Hematopoietic multipotent progenitor cell treated with erythropoietin and hydrocortisone succinate and interleukin-3 and kit ligand, for 4 days (in vitro differentiated cells): ENCODE results near the gene PHLDB1.
A peak's percentile ranks its signal among the peaks of the same experiment; 100 is the strongest.
"Not testable (repeated sequence)": the region's sequence is repeated elsewhere in the genome, so short reads cannot be mapped to it uniquely, and the experiment has no call there.

Source experiments
- DNase-seq: peaks from one replicate; pipeline ENCODE4 v3.0.0-alpha.2; 2015

The PHLDB1 gene

GRCh38 chr11:118606157-118606843 is 1.1 kb upstream of the PHLDB1 start:
- no peak for DNase-seq

- DNase-seq: no peak
Observed at GRCh38 chr11:118606844-118607228, 579 bp upstream of the PHLDB1 start.

GRCh38 chr11:118608360-118609227 is 1.2 kb downstream of the PHLDB1 start:
- peak; percentile 67 for DNase-seq

GRCh38 chr11:118609380-118610224 is 2.2 kb downstream of the PHLDB1 start:
- DNase-seq: peak; percentile 49

- DNase-seq: no peak
Observed at GRCh38 chr11:118610225-118610772, 2.9 kb downstream of the PHLDB1 start.

GRCh38 chr11:118610773-118611432 is 3.5 kb downstream of the PHLDB1 start:
- peak; percentile 82 for DNase-seq

- not testable (repeated sequence) for DNase-seq
Observed at GRCh38 chr11:118611433-118611795, 4.0 kb downstream of the PHLDB1 start.

- DNase-seq: no peak
Observed at GRCh38 chr11:118612378-118612777, 5.0 kb downstream of the PHLDB1 start.

- no peak for DNase-seq
Observed at GRCh38 chr11:118614511-118614910, 7.1 kb downstream of the PHLDB1 start.

- no peak for DNase-seq
Observed at GRCh38 chr11:118615282-118615975, 8.0 kb downstream of the PHLDB1 start.

- no peak for DNase-seq
Observed at GRCh38 chr11:118615976-118616371, 8.6 kb downstream of the PHLDB1 start.

GRCh38 chr11:118618115-118618990 is 10.9 kb downstream of the PHLDB1 start:
- DNase-seq: no peak

GRCh38 chr11:118618991-118619375 is 11.6 kb downstream of the PHLDB1 start:
- no peak for DNase-seq

GRCh38 chr11:118619444-118620197 is 12.2 kb downstream of the PHLDB1 start:
- DNase-seq: no peak

- no peak for DNase-seq
Observed at GRCh38 chr11:118620529-118621070, 13.2 kb downstream of the PHLDB1 start.

- peak; percentile 82 for DNase-seq
Observed at GRCh38 chr11:118621071-118621783, 13.8 kb downstream of the PHLDB1 start.

- no peak for DNase-seq
Observed at GRCh38 chr11:118621784-118622375, 14.5 kb downstream of the PHLDB1 start.
